ENCODE results near the gene SIVA1. TPM values are rescaled to one million over a fixed set of nuclear protein-coding genes. Genes with fewer than 3 reads are reported as not detected.
A peak's percentile ranks its signal among the peaks of the same experiment; 100 is the strongest.

SIVA1 gene
- total and polyA plus RNA-seq, 9 of the 15 experiments (the other 6 are each of a cell fraction or from before 2014, with no cell fraction given): 4.2 to 186 (median 54.2) TPM

DNA sequence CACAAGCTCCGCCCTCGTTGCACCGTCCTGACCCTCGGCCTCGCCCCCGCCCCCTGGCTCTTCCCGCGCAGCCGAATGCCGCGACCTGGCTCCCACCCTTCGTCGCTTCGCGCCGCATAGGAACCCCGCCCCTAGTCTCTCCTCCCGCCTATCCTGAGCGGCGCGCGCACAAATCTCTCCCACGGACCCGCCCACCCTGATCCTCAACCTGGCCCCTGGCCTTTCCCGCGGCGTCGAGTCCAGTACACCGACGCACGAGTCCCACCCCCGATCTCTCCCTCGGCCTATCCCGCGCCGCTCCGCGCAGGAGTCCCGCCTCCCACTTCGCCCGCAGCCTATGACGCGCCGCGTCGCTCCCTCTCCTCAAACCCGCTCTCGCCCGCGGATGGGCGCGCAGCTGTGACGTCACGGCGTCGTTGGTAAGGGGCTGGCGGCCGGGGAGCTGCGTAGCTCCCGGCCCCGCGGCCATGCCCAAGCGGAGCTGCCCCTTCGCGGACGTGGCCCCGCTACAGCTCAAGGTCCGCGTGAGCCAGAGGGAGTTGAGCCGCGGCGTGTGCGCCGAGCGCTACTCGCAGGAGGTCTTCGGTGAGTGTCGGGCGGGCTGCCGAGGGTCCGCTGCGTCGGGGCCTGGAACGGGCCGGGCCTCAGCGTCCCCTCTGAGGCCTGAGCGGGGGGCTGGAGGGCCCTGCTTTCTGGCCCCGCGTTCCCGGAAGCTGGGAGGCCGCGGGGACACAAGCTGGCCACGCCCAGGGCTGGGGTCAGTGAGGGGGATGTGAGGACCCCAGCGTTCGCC lies at the start of gene SIVA1 (continued):
- TF ChIP-seq TEAD2 (tag; IDR thresholded peaks at IDR 0.05) (no peak), HMGN3 (IDR thresholded peaks at IDR 0.05; ENCODE audit: borderline replicate concordance, extremely low read depth, insufficient read length, low read depth, low read length) (peak; percentile 3), BRD9 (IDR thresholded peaks at IDR 0.05; ENCODE audit: low read depth, partially characterized antibody) (no peak), CREB1 (IDR thresholded peaks at IDR 0.05) (peak; percentile 98), CREB1 (CRISPR knock-in tag; IDR thresholded peaks at IDR 0.05) (peak; percentile 99), CXXC5 (CRISPR knock-in tag; IDR thresholded peaks at IDR 0.05) (peak; percentile 91), HNRNPL (IDR thresholded peaks at IDR 0.05; ENCODE audit: low read depth, low read length) (peak; percentile 72; the same call in 1 of the 2 replicates), ZNF609 (CRISPR knock-in tag; IDR thresholded peaks at IDR 0.05; ENCODE audit: borderline replicate concordance) (no peak), ZNF23 (CRISPR knock-in tag; IDR thresholded peaks at IDR 0.05) (no peak), GABPA (tag; conservative IDR thresholded peaks at IDR 0.05; ENCODE audit: low read depth) (peak; percentile 42), ATF1 (CRISPR knock-in tag; IDR thresholded peaks at IDR 0.05) (peak; percentile 93), ATF1 (tag; IDR thresholded peaks at IDR 0.05) (peak; percentile 100), SUPT5H (IDR thresholded peaks at IDR 0.05) (peak; percentile 64), YY1 (IDR thresholded peaks at IDR 0.05; ENCODE audit: borderline replicate concordance in 1 of 3, control insufficient read depth in 1 of 3, extremely low read depth in 1 of 3, insufficient read depth in 3 of 3, insufficient read length in 1 of 3, insufficient replicate concordance in 2 of 3, low read depth in 1 of 3, low read length in 2 of 3) (peak; percentile 26 to 73 (median 52)), CHD2 (IDR thresholded peaks at IDR 0.05; ENCODE audit: low read depth, low read length) (peak; percentile 56), BCOR (IDR thresholded peaks at IDR 0.05) (no peak), SIN3B (IDR thresholded peaks at IDR 0.05; ENCODE audit: low read depth) (peak; percentile 90), KDM5B (IDR thresholded peaks at IDR 0.05; ENCODE audit: insufficient replicate concordance, low read depth, low read length) (peak; percentile 64)
- TF ChIP-seq, protein P1, sequence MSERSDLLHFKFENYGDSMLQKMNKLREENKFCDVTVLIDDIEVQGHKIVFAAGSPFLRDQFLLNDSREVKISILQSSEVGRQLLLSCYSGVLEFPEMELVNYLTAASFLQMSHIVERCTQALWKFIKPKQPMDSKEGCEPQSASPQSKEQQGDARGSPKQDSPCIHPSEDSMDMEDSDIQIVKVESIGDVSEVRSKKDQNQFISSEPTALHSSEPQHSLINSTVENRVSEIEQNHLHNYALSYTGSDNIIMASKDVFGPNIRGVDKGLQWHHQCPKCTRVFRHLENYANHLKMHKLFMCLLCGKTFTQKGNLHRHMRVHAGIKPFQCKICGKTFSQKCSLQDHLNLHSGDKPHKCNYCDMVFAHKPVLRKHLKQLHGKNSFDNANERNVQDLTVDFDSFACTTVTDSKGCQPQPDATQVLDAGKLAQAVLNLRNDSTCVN (CRISPR knock-in tag; IDR thresholded peaks at IDR 0.05): no peak
- TF ChIP-seq, protein P2, sequence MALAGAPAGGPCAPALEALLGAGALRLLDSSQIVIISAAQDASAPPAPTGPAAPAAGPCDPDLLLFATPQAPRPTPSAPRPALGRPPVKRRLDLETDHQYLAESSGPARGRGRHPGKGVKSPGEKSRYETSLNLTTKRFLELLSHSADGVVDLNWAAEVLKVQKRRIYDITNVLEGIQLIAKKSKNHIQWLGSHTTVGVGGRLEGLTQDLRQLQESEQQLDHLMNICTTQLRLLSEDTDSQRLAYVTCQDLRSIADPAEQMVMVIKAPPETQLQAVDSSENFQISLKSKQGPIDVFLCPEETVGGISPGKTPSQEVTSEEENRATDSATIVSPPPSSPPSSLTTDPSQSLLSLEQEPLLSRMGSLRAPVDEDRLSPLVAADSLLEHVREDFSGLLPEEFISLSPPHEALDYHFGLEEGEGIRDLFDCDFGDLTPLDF (CRISPR knock-in tag; IDR thresholded peaks at IDR 0.05): peak; percentile 94

All from K562 (cell line).